HCT116 (cell line): ENCODE data around the gene AIF1L. TPM values are rescaled to one million over a fixed set of nuclear protein-coding genes. Genes with fewer than 3 reads are reported as not detected.
A peak's percentile ranks its signal among the peaks of the same experiment; 100 is the strongest.

Experiments
- ATAC-seq: fragments of 200-7000 bp; cut with Tn5 transposase; 2 replicates; pipeline ENCODE4 v1.9.1; 2020; ENCODE audit warnings: mild to moderate bottlenecking, moderate library complexity
- BruUV-seq: library from RNA; stranded (reverse); fragments of 400-500 nt; replicated peaks from 2 replicates; lab custom pipeline; 2021; lab: Mats Ljungman, UMichigan
- CTCF ChIA-PET: fragments of 300-600 bp; sonication (Branson Sonifier 250); formaldehyde crosslinking; loops from one replicate; lab custom pipeline; 2021; ENCODE audit warnings: antibody characterized with exemption; lab: Charles Lee
- POLR2A ChIA-PET: fragments of 300-600, 350-600 bp; sonication (Branson Sonifier 250); formaldehyde crosslinking; loops from one replicate; lab custom pipeline; 2021; ENCODE audit warnings: antibody characterized with exemption; lab: Charles Lee
- RAD21 ChIA-PET, 2 experiments: fragments of 300-600 bp; sonication (Branson Sonifier 250); formaldehyde crosslinking; loops; one replicate each; lab custom pipeline; 2023; ENCODE audit warnings: low total read pairs in 2 of 2; ENCODE audit not compliant: uncharacterized antibody in 2 of 2, unreplicated experiment in 2 of 2, low non-redundant PET in 1 of 2; lab: Charles Lee
- DNase-seq: peaks from one replicate; pipeline ENCODE4 v3.0.0-alpha.2; 2010; ENCODE audit warnings: low read depth, low spot score
- H2AFZ ChIP-seq: fragments of 200-600 bp; shearing (Covaris generic), sonication (generic); 2 replicates; pipeline ENCODE4 v1.6.1; 2017; ENCODE audit warnings: low read depth, mixed run types, mixed read lengths, antibody characterized with exemption, low read length; ENCODE audit not compliant: poor library complexity, severe bottlenecking
- H3K27ac ChIP-seq: 2 replicates; pipeline ENCODE4 v1.5.1; 2012; ENCODE audit warnings: low read depth, low read length
- H3K27me3 ChIP-seq: fragments of 200-600 bp; sonication (generic); 2 replicates; pipeline ENCODE4 v1.6.1; 2016; ENCODE audit warnings: mixed run types, low read length, mixed read lengths; ENCODE audit not compliant: insufficient read depth
- H3K36me3 ChIP-seq, 2 experiments: fragments of 200-500 bp in 1 of 2; fragments of 200-600 bp in 1 of 2; sonication (Bioruptor generic) in 1 of 2; sonication (generic) in 1 of 2; 2 replicates each; pipeline versions ENCODE4 v1.5.1 to v1.6.1; 2014 to 2016; ENCODE audit warnings: low read length in 2 of 2, inconsistent platforms in 1 of 2, mixed read lengths in 1 of 2, mixed run types in 1 of 2; ENCODE audit not compliant: insufficient read depth in 2 of 2, control insufficient read depth in 1 of 2
- H3K4me1 ChIP-seq, 2 experiments: fragments of 200-600 bp in 1 of 2; sonication (generic) in 1 of 2; 2 replicates each; pipeline versions ENCODE4 v1.5.1 to v1.6.1; 2012 to 2017; ENCODE audit warnings: low read length in 2 of 2, inconsistent platforms in 1 of 2, mild to moderate bottlenecking in 1 of 2, mixed read lengths in 1 of 2, mixed run types in 1 of 2, moderate library complexity in 1 of 2; ENCODE audit not compliant: insufficient read depth in 2 of 2, control insufficient read depth in 1 of 2
- H3K4me2 ChIP-seq: fragments of 200-600 bp; sonication (generic); 2 replicates; pipeline ENCODE4 v1.6.1; 2017; ENCODE audit warnings: mixed run types, low read length, mixed read lengths
- H3K4me3 ChIP-seq, 2 experiments: fragments of 200-600 bp in 1 of 2; sonication (generic) in 1 of 2; replicated peaks in 1 of 2; 2 replicates each; pipeline ENCODE4 v1.5.1; 2011 to 2016; ENCODE audit warnings: low read length in 2 of 2, control low read depth in 1 of 2, low read depth in 1 of 2, mild to moderate bottlenecking in 1 of 2, mixed read lengths in 1 of 2, mixed run types in 1 of 2
- H3K79me2 ChIP-seq: fragments of 200-600 bp; sonication (generic); 2 replicates; pipeline ENCODE4 v1.6.1; 2017; ENCODE audit warnings: mild to moderate bottlenecking, mixed run types, low read length, moderate library complexity, mixed read lengths; ENCODE audit not compliant: insufficient read depth
- H3K9ac ChIP-seq: fragments of 200-600 bp; sonication (generic); 2 replicates; pipeline ENCODE4 v1.6.1; 2016; ENCODE audit warnings: low read length, mixed read lengths
- H3K9me2 ChIP-seq: fragments of 200-600 bp; sonication (generic), shearing (Covaris generic); 2 replicates; pipeline ENCODE4 v1.6.1; 2017; ENCODE audit warnings: mixed run types, mild to moderate bottlenecking, moderate library complexity; ENCODE audit not compliant: insufficient read depth
- H3K9me3 ChIP-seq, 2 experiments: fragments of 200-500 bp in 1 of 2; fragments of 200-600 bp in 1 of 2; sonication (Bioruptor generic) in 1 of 2; sonication (generic) in 1 of 2; 2 replicates each; pipeline ENCODE4 v1.6.1; 2014 to 2017; ENCODE audit warnings: low read length in 2 of 2, mixed read lengths in 2 of 2, inconsistent platforms in 1 of 2, low read depth in 1 of 2, mild to moderate bottlenecking in 1 of 2, mixed run types in 1 of 2, moderate library complexity in 1 of 2; ENCODE audit not compliant: control insufficient read depth in 1 of 2, insufficient read depth in 1 of 2
- H4K20me1 ChIP-seq: fragments of 200-600 bp; sonication (generic), shearing (Covaris generic); 2 replicates; pipeline ENCODE4 v1.6.1; 2017; ENCODE audit warnings: mixed run types, mild to moderate bottlenecking, moderate library complexity; ENCODE audit not compliant: insufficient read depth
- CTCF ChIP-seq, 3 experiments: fragments of 200-600 bp in 1 of 3; sonication (generic) in 1 of 3; IDR thresholded peaks in 2 of 3; conservative IDR thresholded peaks in 1 of 3; 2 replicates each; pipeline ENCODE4 v1.5.1; 2012 to 2017; ENCODE audit warnings: low read depth in 2 of 3, low read length in 2 of 3, antibody characterized with exemption in 1 of 3, borderline replicate concordance in 1 of 3, control low read depth in 1 of 3, mild to moderate bottlenecking in 1 of 3, mixed read lengths in 1 of 3, mixed run types in 1 of 3, moderate library complexity in 1 of 3; ENCODE audit not compliant: insufficient read depth in 1 of 3
- ELF1 ChIP-seq: IDR thresholded peaks from 2 replicates; pipeline ENCODE4 v1.6.1; 2012; ENCODE audit warnings: low read depth, borderline replicate concordance
- FOSL1 ChIP-seq: IDR thresholded peaks from 2 replicates; pipeline ENCODE4 v1.6.1; 2012; ENCODE audit warnings: low read depth
- JUND ChIP-seq: IDR thresholded peaks from 2 replicates; pipeline ENCODE4 v1.6.1; 2012
- MAX ChIP-seq: IDR thresholded peaks from 2 replicates; pipeline ENCODE4 v1.6.1; 2012
- POLR2AphosphoS5 ChIP-seq: IDR thresholded peaks from 2 replicates; pipeline ENCODE4 v1.6.1; 2011; ENCODE audit warnings: mild to moderate bottlenecking, low read depth, low read length, moderate library complexity
- SRF ChIP-seq: IDR thresholded peaks from 2 replicates; pipeline ENCODE4 v1.6.1; 2012; ENCODE audit warnings: low read depth
- ZNF274 ChIP-seq: fragments of 200-500 bp; sonication (Bioruptor generic); IDR thresholded peaks from 2 replicates; pipeline ENCODE4 v1.6.1; 2014; ENCODE audit warnings: mild to moderate bottlenecking, low read depth, low read length, inconsistent platforms
- intact Hi-C: fragments of 100-400 bp; cut with micrococcal nuclease; formaldehyde crosslinking; loops from 2 replicates; pipeline ENCODE4 v1.10.0; 2022
- total RNA-seq: library from RNA; stranded (reverse); gene quantifications from one replicate; pipeline ENCODE4 v1.2.1, GENCODE V29; 2021; ENCODE audit not compliant: unreplicated experiment

AIF1L gene
- total RNA-seq, 1 experiment from 2014 or later = 34.0 TPM

- H3K27me3 ChIP-seq = no peaks in the 10 kb centered on the region
- no peak for ATAC-seq
- H3K27ac ChIP-seq = no peak overlapping the region
- H3K9ac ChIP-seq = no peak overlapping the region
- RAD21 ChIA-PET = no interaction called here
- POLR2A ChIA-PET = interaction anchor here (1.4 kb wide), 1 partner anchor 43 kb away, joined by 3 read pairs; the partner anchor contains the start of gene NUP214
- peaks cover 11 to 15% of the 10 kb centered on the region in 2 experiments for H3K4me1 ChIP-seq
- BruUV-seq = no TSS peak
- no peak overlapping the region for H3K4me2 ChIP-seq
- no peaks in the 10 kb centered on the region for H4K20me1 ChIP-seq
- CTCF ChIA-PET = interaction anchor here (2.6 kb wide), 1 partner anchor 255 kb away, joined by 8 read pairs; no protein-coding TSS in a partner anchor
- H2AFZ ChIP-seq = no peak overlapping the region
- DNase-seq = no peak
- no peaks in the 10 kb centered on the region for H3K36me3 ChIP-seq
- no peak overlapping the region for H3K4me3 ChIP-seq
- H3K9me2 ChIP-seq = no peaks in the 10 kb centered on the region
- intact Hi-C loops = no loop called here
- no peaks in the 10 kb centered on the region for H3K79me2 ChIP-seq
- no peaks in the 10 kb centered on the region for H3K9me3 ChIP-seq
- TF ChIP-seq POLR2AphosphoS5 (no peak), FOSL1 (no peak), SRF (no peak), ELF1 (no peak), MAX (no peak), ZNF274 (no peak)
These were observed 14.5 kb upstream of the AIF1L start for GRCh38 chr9:131081868-131082267.

- no peak for DNase-seq
- no peak overlapping the region for H2AFZ ChIP-seq
- no peaks in the 10 kb centered on the region for H3K36me3 ChIP-seq
- no peak overlapping the region for H3K9ac ChIP-seq
- H3K4me2 ChIP-seq = peak overlapping the region; percentile 55
- no peaks in the 10 kb centered on the region for H3K27me3 ChIP-seq
- H4K20me1 ChIP-seq = no peaks in the 10 kb centered on the region
- H3K9me3 ChIP-seq = no peaks in the 10 kb centered on the region
- no TSS peak for BruUV-seq
- ChIA-PET CTCF (interaction anchor here (1.2 to 2.6 kb wide), 2 partner anchors 25 to 254 kb away, joined by 4 to 8 read pairs; no protein-coding TSS in a partner anchor), POLR2A (interaction anchor here (1.4 kb wide), 1 partner anchor 42 kb away, joined by 3 read pairs; the partner anchor contains the start of gene NUP214), RAD21 (no interaction called here)
- peaks cover 11 to 15% of the 10 kb centered on the region in 2 experiments for H3K4me1 ChIP-seq
- intact Hi-C loops = no loop called here
- H3K9me2 ChIP-seq = no peaks in the 10 kb centered on the region
- no peak for TF ChIP-seq JUND
- TF ChIP-seq CTCF (IDR thresholded peaks at IDR 0.05 in 2 of 3, conservative IDR thresholded peaks at IDR 0.05 in 1 of 3; ENCODE audit: borderline replicate concordance in 1 of 3, insufficient read depth in 1 of 3, low read depth in 2 of 3, low read length in 2 of 3) = peak in 1 of 3 experiments; percentile 16; a peak in 1 of 6 replicates
- no peaks in the 10 kb centered on the region for H3K79me2 ChIP-seq
- H3K4me3 ChIP-seq = peak overlapping the region in 1 of 2 experiments; percentile 3; a peak in 1 of 4 replicates
- ATAC-seq = peak; percentile 60
- 0 out of 2 replicates have a peak overlapping the region, but pooled peaks have one; percentile 4 for H3K27ac ChIP-seq
These were observed 13.4 kb upstream of the AIF1L start for GRCh38 chr9:131082774-131083512.
